Panc1 (cell line): ENCODE results near the gene APMAP.
"Not testable (repeated sequence)": the region's sequence is repeated elsewhere in the genome, so short reads cannot be mapped to it uniquely, and the experiment has no call there.

Source experiments
- CTCF ChIP-seq: fragments of 450-650 bp; IDR thresholded peaks from 2 replicates; pipeline ENCODE4 v1.5.1; 2017; ENCODE audit warnings: mild to moderate bottlenecking
- POLR2AphosphoS5 ChIP-seq: IDR thresholded peaks from 2 replicates; pipeline ENCODE4 v1.6.1; 2012; ENCODE audit warnings: mild to moderate bottlenecking, low read depth, low read length, moderate library complexity
- REST ChIP-seq, 2 experiments: IDR thresholded peaks; 2 replicates each; pipeline ENCODE4 v1.6.1; 2011 to 2012; ENCODE audit warnings: low read depth in 2 of 2, control low read depth in 1 of 2, low read length in 1 of 2, mild to moderate bottlenecking in 1 of 2, moderate library complexity in 1 of 2; ENCODE audit not compliant: insufficient read depth in 1 of 2
- SIN3A ChIP-seq: IDR thresholded peaks from 2 replicates; pipeline ENCODE4 v1.6.1; 2012; ENCODE audit warnings: low read depth, mild to moderate bottlenecking, low read length, moderate library complexity, borderline replicate concordance; ENCODE audit not compliant: insufficient read depth
- TCF7L2 ChIP-seq: IDR thresholded peaks from 2 replicates; pipeline ENCODE4 v1.6.1; 2011; ENCODE audit warnings: mild to moderate bottlenecking, low read depth, low read length, inconsistent platforms

- TF ChIP-seq CTCF; REST (IDR thresholded peaks at IDR 0.05; ENCODE audit: insufficient read depth in 1 of 2, low read depth in 2 of 2, low read length in 1 of 2); POLR2AphosphoS5; TCF7L2; SIN3A: not testable (repeated sequence)
Observed at GRCh38 chr20:24919665-24920064, 72.9 kb downstream of the APMAP start.
